Hepatocyte (in vitro differentiated cells): Measurements from ENCODE around the gene XPR1. TPM values are rescaled to one million over a fixed set of nuclear protein-coding genes. Genes with fewer than 3 reads are reported as not detected.

Experiments
- DNase-seq: peaks from one replicate; pipeline ENCODE4 v3.0.0-alpha.2; 2016; ENCODE audit warnings: low spot score
- H2AFZ ChIP-seq: fragments of 200-600 bp; sonication (generic); 2 replicates; pipeline ENCODE4 v1.6.0; 2016; ENCODE audit warnings: antibody characterized with exemption, mild to moderate bottlenecking
- H3K27ac ChIP-seq: fragments of 200-600 bp; sonication (generic); 2 replicates; pipeline ENCODE4 v1.5.1; 2016; ENCODE audit warnings: mild to moderate bottlenecking
- H3K27me3 ChIP-seq: fragments of 200-600 bp; sonication (generic); 2 replicates; pipeline ENCODE4 v1.6.1; 2016
- H3K36me3 ChIP-seq: fragments of 200-600 bp; sonication (generic); replicated peaks from 2 replicates; pipeline ENCODE4 v1.5.1; 2016; ENCODE audit warnings: low read depth; ENCODE audit not compliant: insufficient read depth
- H3K4me1 ChIP-seq: fragments of 200-600 bp; sonication (generic); 2 replicates; pipeline ENCODE4 v1.5.1; 2016; ENCODE audit warnings: mild to moderate bottlenecking, moderate library complexity; ENCODE audit not compliant: insufficient read depth
- H3K4me2 ChIP-seq: fragments of 200-600 bp; sonication (generic); 2 replicates; pipeline ENCODE4 v1.6.0; 2016
- H3K4me3 ChIP-seq: fragments of 200-600 bp; sonication (generic); 2 replicates; pipeline ENCODE4 v1.5.1; 2016; ENCODE audit warnings: mild to moderate bottlenecking
- H3K79me2 ChIP-seq: fragments of 200-600 bp; sonication (generic); 2 replicates; pipeline ENCODE4 v1.6.0; 2017; ENCODE audit warnings: mild to moderate bottlenecking
- H3K9me2 ChIP-seq: fragments of 200-600 bp; sonication (generic); replicated peaks from 2 replicates; pipeline ENCODE4 v1.6.0; 2017; ENCODE audit warnings: mild to moderate bottlenecking; ENCODE audit not compliant: insufficient read depth
- H3K9me3 ChIP-seq: fragments of 200-600 bp; sonication (generic); 2 replicates; pipeline ENCODE4 v1.5.1; 2016; ENCODE audit warnings: low read depth, mild to moderate bottlenecking
- H4K20me1 ChIP-seq: fragments of 200-600 bp; sonication (generic); 2 replicates; pipeline ENCODE4 v1.6.0; 2016; ENCODE audit warnings: mild to moderate bottlenecking; ENCODE audit not compliant: insufficient read depth, poor library complexity, severe bottlenecking
- CTCF ChIP-seq: fragments of 200-600 bp; sonication (generic); IDR thresholded peaks from 2 replicates; pipeline ENCODE4 v1.5.1; 2016; ENCODE audit warnings: antibody characterized with exemption, mild to moderate bottlenecking; ENCODE audit not compliant: poor library complexity
- EZH2 ChIP-seq: fragments of 200-600 bp; sonication (generic); IDR thresholded peaks from 2 replicates; pipeline ENCODE4 v1.6.1; 2016; ENCODE audit warnings: antibody characterized with exemption, mild to moderate bottlenecking, borderline replicate concordance
- EZH2phosphoT487 ChIP-seq: fragments of 200-600 bp; sonication (generic); IDR thresholded peaks from one replicate; pipeline ENCODE4 v1.6.1; 2018; ENCODE audit warnings: antibody characterized with exemption, mild to moderate bottlenecking, low read depth, moderate library complexity; ENCODE audit not compliant: unreplicated experiment, severe bottlenecking
- WGBS: methylation state at CpG from one replicate; pipeline ENCODE4 v1.1.6; 2016; ENCODE audit warnings: low lambda C conversion rate; ENCODE audit errors: missing lambda C conversion rate; 5-methylcytosine and 5-hydroxymethylcytosine counted together
- polyA plus RNA-seq: library from polyadenylated mRNA; unstranded; fragments of >200 nt; fragmentation: Nextera tagmentation; extraction: Ambion mirVana; gene quantifications from 2 replicates; pipeline ENCODE4 v1.2.1, GENCODE V29; 2016
- total RNA-seq: library from RNA; depleted of rRNA; stranded (reverse); fragments of >200 nt; gene quantifications from 2 replicates; pipeline ENCODE4 v1.2.3, GENCODE V29; 2014

XPR1 gene
- total and polyA plus RNA-seq, 2 experiments from 2014 or later: 18.2 to 41.5 TPM

GRCh38 chr1:180600343-180600742 lies 31.5 kb upstream of the XPR1 start:
- 100% methylated on average over 1 of the region's 1 CpG for whole genome bisulfite sequencing
- Histone ChIP-seq H3K79me2 (no peaks in the 10 kb centered on the region), H3K36me3 (no peaks in the 10 kb centered on the region), H2AFZ (no peak overlapping the region), H3K9me2 (no peaks in the 10 kb centered on the region), H3K4me3 (no peak overlapping the region), H4K20me1 (no peaks in the 10 kb centered on the region), H3K27me3 (no peaks in the 10 kb centered on the region), H3K9me3 (no peaks in the 10 kb centered on the region), H3K4me2 (no peak overlapping the region), H3K4me1 (peaks cover 7% of the 10 kb centered on the region), H3K27ac (no peak overlapping the region)
- no peak for TF ChIP-seq CTCF
- TF ChIP-seq EZH2phosphoT487: no peak
- TF ChIP-seq EZH2: no peak
- DNase-seq: no peak

DNA sequence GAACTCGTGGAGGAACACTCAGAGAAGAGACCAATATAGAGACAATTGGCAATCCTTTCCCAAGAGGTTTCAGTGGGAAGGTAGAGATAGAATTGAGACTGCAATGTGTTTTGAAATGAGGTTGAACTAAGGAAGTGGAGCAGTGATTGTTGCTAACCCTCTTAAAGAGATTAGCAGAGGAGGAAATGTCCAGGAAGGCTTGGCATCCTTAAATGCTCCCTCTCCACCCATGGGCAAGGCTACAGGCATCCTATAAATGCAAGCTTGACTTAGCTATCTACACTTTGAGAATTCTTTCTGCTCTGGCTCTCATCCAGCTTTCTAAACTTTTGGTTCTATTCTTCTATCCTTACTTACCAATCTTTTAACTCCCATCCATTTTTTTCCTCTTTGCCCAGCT lies 30.3 kb upstream of the XPR1 start:
- Histone ChIP-seq H3K4me1 (peaks cover 7% of the 10 kb centered on the region), H3K4me3 (no peak overlapping the region), H3K9me3 (no peaks in the 10 kb centered on the region), H3K27me3 (no peaks in the 10 kb centered on the region), H3K9me2 (no peaks in the 10 kb centered on the region), H3K27ac (no peak overlapping the region), H3K4me2 (no peak overlapping the region), H2AFZ (no peak overlapping the region), H3K79me2 (no peaks in the 10 kb centered on the region), H3K36me3 (no peaks in the 10 kb centered on the region), H4K20me1 (no peaks in the 10 kb centered on the region)
- TF ChIP-seq EZH2 (no peak), EZH2phosphoT487 (no peak), CTCF (no peak)
- WGBS: 86% methylated on average over 1 of the region's 1 CpG
- no peak for DNase-seq

- H3K4me1 ChIP-seq: peaks cover 1% of the 10 kb centered on the region
- H3K4me3 ChIP-seq: no peak overlapping the region
- no peak for TF ChIP-seq EZH2
- no peak for TF ChIP-seq EZH2phosphoT487
- H4K20me1 ChIP-seq: no peaks in the 10 kb centered on the region
- no peak overlapping the region for H2AFZ ChIP-seq
- no peaks in the 10 kb centered on the region for H3K9me3 ChIP-seq
- no peak overlapping the region for H3K27ac ChIP-seq
- no peak overlapping the region for H3K4me2 ChIP-seq
- 76% methylated on average over 6 of the region's 6 CpGs for WGBS
- H3K79me2 ChIP-seq: no peaks in the 10 kb centered on the region
- no peaks in the 10 kb centered on the region for H3K36me3 ChIP-seq
- H3K27me3 ChIP-seq: no peaks in the 10 kb centered on the region
- DNase-seq: no peak
- no peaks in the 10 kb centered on the region for H3K9me2 ChIP-seq
Measured at GRCh38 chr1:180603223-180603849, 28.5 kb upstream of the XPR1 start.

DNA sequence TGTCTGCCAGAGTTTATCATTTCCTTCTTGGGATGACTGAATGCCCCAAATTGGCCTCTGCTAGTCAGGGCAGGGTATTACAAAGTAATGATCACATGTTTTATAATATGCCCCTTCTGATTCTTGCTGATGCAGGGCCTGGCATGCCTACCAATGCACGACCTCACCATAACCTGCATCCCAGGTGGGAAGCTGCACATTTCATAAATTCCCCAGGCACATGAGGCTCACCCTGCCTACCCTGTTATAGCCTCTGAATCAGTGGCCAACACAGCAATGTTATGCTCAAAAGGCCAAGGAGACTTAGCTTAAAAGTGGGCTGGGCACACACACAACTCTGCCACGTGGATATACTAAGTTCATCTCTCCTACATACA lies 28.0 kb upstream of the XPR1 start:
- WGBS: 84% methylated on average over 2 of the region's 2 CpGs
- Histone ChIP-seq H2AFZ (no peak overlapping the region), H3K36me3 (no peaks in the 10 kb centered on the region), H3K79me2 (no peaks in the 10 kb centered on the region), H3K4me1 (no peaks in the 10 kb centered on the region), H4K20me1 (no peaks in the 10 kb centered on the region), H3K27me3 (no peaks in the 10 kb centered on the region), H3K9me2 (no peaks in the 10 kb centered on the region), H3K9me3 (no peaks in the 10 kb centered on the region), H3K4me2 (no peak overlapping the region), H3K4me3 (no peak overlapping the region), H3K27ac (no peak overlapping the region)
- TF ChIP-seq EZH2: no peak
- no peak for TF ChIP-seq CTCF
- TF ChIP-seq EZH2phosphoT487: no peak
- DNase-seq: no peak
